Right renal cortex interstitium (tissue), 3 donors: ENCODE data around the gene CPT1C. TPM values are rescaled to one million over a fixed set of nuclear protein-coding genes. Genes with fewer than 3 reads are reported as not detected.

ENCODE experiments used
- DNase-seq, 3 donors: peaks; one replicate each; pipeline ENCODE4 v3.0.0-alpha.2; 2013; ENCODE audit warnings: low read depth in 3 of 3, low spot score in 2 of 3
- polyA plus RNA-seq, 3 donors: library from polyadenylated mRNA; unstranded; fragments of 120-200 nt; gene quantifications; one replicate each; pipeline ENCODE4 v1.2.1, GENCODE V29; 2013; ENCODE audit not compliant: insufficient read length in 3 of 3

The CPT1C gene
- polyA plus RNA-seq, 3 donors: 8.0 to 10.9 (median 9.0) TPM

DNA sequence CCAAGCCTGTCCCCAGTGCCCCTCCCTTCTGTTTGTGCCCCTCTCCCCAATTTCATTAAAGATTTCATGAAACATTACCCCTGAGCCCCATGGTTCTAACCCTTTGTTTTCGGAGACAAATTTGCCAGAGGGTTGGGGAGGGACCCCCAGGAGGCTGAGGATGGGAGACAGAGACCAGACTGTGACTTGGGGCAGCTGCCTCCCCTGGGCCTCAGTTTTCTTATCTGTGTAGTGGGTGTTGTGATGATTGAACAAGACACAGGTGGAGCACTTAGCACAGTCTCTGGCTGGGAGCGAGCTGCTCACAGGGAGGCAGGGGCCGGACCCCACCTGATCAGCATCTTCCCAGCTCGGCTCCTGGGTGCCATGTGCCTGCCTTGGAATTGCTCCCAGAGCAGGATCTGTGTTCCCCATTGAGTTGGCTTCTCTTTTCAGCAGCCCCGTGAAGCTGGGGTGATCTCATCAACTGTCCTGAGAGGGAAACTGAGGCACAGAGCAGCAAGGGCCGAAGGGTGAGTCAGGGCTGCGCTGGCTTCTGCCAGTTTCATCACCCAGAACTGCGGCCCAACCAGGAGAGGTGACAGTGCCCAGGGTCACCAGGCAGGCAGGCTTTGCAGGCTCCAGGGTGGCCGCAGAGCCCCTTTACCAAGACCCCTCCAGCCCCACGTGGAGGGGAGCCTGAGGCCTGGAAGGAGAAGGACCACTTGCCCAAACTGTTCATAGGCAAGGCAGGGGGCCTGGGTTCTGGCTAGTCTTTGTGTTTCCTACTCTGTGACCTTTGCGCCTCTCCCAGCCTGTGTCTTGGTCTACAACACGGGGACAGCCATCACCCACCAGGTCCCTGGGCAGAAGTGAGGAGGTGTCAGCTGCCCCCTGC is 32.1 kb upstream of the CPT1C start:
- DNase-seq: no peak

DNA sequence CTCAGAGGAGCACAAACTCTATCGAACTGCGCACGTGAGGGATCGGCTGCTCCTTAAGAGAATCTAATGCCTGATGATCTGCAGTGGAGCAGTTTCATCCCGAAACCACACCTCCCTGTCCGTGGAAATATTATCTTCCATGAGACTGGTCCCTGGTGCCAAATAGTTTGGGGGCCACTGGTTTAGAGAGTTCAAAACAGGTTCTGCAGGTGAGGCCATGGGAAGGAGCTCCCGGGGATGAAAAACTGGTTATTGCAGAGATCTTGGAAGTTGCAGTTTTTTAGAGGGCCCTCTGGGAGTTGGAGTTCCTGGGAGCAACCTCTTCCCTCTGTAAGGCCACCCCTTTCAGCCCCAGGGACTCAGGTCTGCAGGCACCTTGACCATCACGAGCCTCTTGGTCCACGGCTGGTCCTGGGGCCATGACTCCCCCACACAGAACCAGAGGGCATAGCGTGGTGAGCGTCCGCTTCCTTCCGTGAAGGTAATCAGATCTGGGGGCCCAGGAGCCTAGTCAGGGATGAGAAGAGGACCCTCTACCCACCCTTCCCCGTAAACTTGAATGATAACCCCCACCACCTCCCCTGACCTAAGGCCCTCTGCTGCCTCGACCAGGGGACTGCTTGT is 30.5 kb upstream of the CPT1C start:
- no peak for DNase-seq

DNA sequence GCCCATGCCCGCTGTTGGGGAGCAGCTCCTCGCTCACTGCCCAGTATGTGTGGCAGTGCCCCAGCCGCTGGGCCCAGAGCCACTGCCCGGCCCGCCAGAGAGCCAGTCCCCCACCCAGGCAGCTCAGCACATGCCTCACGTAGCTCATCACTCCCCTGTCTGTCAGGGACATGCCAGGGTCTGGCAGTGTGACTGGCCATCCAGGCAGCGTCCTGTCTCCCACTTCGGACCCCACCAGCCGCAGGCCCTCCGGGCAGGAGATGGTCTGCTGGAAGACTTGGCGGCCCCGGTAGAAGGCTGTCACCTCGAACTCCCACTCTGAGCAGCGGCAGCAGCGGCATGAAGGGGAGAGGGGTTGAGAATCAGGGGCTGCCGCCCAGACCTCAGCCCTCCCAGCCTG is 28.9 kb upstream of the CPT1C start:
- DNase-seq: no peak

DNA sequence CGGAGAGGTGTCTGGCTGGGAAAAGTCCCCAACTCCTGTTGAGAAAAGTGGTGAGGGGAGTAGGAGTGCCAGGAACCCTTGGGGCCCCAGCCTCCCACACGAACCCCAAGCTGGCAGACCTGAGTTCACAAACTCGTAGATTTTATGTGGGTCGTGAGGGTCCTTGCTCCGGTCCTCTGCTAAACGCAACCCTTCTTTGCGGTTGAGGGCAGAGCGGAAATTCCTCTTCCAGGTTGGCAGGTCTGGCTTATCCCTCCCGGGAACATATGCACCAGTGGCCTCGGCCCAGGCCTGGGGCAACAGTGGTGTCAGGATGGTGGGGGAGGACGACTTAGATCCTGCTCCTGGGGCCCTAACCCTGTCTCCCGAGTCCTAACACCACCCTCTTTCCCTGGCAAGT is 27.7 kb upstream of the CPT1C start:
- DNase-seq: no peak

DNA sequence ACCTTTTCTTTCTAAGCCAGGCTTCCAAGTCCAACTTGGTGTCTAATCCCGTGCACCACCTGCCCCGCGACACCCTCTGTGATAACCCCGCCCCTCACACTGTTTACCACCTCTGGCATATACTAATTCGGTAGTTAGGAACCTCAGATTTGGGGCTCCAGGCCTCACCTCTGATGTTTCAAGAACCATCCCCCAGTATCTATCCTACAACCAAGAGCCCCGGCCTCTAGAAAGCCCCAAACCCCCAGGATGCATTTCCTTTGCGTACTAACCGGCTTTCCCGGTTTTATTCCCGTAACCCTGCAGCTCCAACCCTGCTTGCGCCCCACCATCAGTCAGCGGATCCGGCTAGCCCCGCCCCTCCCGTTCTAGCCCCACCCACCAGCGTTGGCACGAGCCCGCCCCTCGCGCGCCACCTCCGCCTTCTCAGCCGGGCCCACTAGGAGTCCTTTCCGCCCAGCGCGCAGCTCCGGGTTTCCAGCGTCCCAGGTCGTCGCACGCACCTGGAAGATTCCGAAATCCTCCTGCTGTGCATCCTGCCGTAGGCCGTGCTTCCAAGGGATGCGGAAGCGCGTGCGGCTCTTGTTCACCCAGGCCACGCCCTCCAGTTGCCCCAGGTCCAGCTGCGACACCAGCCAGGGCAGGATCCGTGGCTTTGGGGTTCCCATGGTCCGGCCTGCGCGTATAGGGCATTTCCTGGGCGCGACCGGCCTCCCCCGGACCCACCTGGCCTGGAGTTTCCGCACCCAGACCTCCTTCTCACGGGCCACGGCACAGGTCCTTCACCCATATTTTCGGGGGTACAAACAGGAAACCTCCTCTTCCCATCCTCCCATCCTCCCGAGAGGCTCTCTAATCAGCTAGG is 26.5 kb upstream of the CPT1C start:
- DNase-seq: peak in 1 of 3 donors; percentile 66

DNA sequence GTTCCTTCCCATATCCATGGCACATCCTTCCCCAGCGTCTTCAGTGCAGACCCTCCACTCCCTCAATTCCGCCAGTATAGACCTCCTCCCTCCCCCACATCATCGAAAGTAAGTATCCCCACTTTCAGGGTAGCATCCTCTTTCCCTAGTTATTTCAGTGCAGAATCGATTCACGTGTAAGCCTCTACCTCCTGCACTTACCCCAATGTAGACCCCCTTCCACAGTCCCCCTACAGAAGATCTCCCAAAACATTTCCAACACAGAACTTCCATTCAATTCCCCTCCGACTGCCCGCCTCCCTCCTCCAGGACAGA is 25.9 kb upstream of the CPT1C start:
- DNase-seq: no peak

DNA sequence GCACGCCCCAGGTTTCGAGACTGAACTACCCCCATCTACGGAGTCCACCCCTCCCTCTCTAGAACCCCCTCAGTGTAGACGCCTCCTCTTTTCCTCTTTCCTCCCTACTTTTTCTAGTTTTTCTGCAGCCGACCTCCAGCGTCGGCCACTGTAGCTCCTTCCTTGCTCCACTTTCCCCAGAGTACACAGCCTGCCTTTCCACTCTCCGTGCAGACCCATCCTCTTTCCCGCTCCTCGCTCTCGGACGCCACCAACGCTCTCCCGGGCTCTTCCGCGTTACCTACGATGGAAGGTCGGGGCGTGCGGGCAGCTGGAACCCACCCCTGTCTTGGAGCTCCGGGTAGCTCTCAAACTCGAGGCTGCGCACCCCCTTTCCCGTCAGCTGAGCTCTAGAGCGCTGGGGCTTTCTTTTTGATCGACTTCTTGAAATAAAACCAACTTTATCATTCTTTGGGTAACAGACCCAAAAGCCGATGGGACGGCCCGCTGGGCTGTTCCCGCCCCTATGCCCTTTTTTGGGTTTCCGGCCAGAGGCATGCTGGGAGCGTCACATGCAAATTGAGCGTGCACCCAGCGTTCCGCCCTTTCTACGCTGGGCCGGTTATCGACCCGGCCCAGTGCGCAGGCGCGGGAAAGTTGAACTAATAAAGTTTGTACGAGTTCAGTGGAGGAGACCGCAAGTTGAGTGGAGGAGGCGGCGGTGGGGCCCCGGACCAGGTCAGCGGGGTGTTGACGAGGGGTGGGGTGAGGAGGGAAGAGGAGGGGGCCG is 25.4 kb upstream of the CPT1C start, which contains the start of the genes BCL2L12 and IRF3:
Gene BCL2L12, plus strand, starts transcription at position 583 of the 769 bp plus-strand sequence. CDS start 760 bp downstream, outside the sequence.
Gene IRF3, minus strand, starts transcription at position 507 of the 769 bp plus-strand sequence. CDS start 1,019 bp downstream, outside the sequence.
- peak in 2 of 3 donors; percentile 95 for DNase-seq

DNA sequence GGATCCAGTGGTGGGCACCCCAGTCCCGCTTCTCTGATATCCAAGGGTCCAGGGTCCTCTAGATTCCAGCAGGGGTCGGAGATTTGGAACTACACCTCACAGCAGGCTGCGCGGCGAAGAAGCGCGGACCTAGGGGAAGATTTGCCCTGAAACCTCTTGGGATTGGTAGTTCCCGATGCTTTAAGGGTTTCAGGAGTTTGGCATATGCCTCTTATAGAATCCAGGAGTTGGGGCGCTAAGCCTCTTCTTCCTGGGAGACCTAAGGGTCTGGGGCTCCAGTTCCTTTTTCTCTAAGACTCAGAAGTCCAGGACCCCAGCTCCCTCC is 24.8 kb upstream of the CPT1C start:
- DNase-seq: no peak

DNA sequence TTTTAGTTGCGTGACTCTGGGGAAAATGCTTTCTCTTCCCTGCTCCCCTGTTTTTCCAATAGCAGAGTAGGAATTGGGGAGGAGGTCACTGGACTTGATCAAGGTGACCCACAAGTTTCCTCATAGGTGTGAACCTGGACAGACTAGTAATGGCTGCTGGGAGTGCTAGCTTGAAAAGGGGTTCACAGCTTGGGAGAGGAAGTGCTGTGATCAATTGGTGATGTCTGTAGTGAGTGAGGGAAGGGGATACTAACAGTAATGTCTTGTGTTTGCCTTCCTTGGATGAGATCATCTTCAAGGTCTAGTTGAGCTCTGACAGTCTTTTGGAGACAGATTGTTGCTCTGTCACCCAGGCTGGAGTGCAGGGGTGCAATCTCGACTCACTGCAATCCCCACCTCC is 23.4 kb upstream of the CPT1C start:
- no peak for DNase-seq

DNA sequence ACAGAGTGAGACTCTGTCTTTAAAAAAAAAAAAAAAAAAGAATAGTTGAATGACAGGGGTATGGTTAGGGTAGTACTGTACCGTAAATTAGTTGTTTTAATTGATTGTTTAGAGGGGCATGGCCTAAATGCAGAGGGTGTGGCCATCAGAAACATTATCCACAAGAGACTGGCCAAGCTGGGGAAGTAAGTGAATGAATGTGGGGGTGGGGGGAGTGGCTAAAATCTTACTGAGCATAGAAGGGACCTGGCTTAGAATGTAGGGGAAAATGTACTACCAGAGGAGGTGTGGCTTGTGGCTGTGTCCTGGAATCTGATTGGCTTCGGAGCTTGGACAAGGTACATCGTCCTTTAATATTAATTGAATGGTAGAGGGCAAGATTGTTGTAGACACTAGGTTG is 21.4 kb upstream of the CPT1C start:
- DNase-seq: no peak

DNA sequence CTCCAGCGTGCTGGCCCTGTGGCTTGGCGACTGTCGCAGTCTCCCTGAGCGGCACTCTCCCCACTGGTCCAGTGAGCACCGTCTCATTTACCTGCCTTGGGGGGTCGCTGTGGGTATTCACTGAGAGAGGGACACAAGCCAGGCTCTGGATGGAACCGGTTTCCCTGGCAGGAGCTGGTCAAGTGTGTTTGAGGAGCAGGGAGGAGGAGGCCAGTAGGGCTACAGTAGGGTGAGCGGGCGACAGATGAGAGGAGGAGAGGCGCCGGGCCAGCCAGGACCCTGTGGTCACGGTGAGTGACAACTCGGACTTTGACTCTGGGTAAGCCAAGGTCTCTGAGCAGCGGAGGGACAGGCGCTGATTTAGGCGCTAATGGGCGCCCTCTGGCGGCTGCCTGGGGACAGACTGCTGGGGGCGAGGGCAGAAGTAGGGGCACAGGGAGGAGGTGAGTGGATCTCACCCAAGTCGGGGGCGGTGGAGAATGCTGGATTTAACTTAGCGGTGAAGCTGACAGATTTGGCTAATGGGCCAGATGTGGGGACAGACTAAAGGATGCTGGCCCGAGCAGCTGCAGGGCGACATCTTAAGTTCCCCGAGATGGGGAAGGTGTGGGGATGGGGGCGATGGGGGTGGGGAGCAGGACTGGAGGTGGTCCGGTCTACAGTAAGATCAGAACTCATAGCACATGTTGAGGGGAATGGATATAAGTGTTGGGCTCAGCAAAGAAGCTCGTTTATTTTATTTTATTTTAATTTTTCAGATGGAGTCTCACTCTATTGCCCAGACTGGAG is 18.6 kb upstream of the CPT1C start:
- DNase-seq: no peak

DNA sequence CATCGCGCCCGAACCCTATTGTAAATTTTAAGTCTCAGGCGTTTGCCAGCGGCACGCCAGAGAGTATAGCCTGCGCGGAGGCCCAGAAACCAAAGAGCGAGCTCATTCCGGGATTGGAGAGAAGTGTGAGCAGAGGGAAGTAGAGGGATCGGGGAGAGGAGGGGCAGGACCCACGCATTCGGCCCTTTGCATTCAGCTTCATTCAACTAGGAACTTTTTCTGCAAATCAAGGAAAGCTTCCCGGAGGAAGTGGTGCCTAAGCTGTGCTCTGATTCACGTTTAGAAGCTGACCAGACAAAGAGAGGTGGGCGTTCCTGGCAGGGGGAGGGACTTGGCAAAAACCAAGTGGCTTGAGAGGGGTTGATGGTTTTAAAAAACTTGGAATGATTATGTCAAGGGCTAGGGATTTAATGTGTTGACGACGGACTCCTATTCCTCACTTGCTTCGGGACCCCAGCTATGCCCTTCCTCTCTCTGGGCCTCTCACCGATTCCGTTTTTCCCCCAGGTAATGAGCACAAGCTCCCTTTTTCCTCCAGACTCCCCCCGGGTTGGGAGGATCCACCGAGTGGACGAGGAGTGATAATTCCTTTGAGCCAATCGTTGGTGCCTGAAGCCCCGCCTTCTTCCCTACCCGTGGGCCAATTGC is 14.7 kb upstream of the CPT1C start:
- DNase-seq: no peak

DNA sequence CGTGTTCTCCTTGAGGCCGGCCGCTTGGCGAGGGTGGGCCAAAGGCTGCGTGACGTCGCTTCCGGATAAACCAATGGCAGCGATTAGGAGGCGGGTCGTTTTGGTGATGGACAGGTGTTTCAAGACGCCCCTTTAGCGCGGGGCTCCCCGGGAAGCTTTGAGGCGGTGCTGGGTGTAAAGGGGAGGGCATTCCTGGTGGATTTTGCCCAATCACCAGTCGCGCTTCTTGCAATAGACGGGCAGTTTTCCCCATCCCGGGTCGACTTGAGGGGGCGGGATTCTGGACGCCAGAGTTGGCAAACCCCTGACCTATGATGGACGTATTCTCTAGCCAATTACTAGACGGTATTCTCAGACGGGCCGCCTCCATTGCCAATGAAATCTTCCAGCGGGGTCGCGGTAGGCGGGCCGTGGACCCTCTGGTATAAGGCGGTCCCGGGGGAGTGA is 14.1 kb upstream of the CPT1C start:
- peak; percentile 100 for DNase-seq

DNA sequence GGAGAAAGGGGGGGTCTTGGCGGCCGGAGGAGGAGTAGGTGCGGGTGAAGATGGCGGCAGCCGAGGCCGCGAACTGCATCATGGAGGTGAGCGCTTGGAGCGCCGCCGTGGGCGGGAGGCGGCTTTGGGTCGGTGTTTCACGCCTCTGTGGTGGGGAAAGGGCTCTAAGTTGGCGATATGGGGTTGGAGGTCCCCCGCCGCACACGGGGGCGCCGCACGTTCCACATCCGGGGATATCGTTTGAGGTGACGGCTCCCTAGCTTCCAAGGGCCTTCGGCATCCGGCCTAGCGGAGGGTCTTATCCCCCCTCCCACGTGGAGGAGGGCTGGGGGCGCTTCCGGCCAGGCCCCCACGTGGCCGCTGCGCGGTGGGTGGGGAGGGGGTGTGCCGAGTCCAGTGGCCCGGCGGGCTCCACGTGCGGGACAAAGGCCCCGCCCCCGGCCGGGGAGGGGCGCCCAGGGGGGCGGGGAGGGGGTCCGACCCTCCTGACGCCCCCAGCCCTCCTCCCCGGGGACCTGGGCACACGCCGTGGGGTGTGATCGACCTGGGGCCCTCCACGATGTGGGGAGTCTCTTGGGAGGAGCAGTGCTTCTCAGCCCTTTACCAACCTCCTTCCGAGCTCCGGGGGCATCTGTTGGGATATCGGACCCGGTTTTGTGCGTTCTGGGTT is 13.6 kb upstream of the CPT1C start, which contains the start of gene PRMT1:
Gene PRMT1, plus strand, starts transcription at position 41 of the 670 bp plus-strand sequence. Its CDS starts 10 bp downstream, at position 51.
- DNase-seq: no peak

DNA sequence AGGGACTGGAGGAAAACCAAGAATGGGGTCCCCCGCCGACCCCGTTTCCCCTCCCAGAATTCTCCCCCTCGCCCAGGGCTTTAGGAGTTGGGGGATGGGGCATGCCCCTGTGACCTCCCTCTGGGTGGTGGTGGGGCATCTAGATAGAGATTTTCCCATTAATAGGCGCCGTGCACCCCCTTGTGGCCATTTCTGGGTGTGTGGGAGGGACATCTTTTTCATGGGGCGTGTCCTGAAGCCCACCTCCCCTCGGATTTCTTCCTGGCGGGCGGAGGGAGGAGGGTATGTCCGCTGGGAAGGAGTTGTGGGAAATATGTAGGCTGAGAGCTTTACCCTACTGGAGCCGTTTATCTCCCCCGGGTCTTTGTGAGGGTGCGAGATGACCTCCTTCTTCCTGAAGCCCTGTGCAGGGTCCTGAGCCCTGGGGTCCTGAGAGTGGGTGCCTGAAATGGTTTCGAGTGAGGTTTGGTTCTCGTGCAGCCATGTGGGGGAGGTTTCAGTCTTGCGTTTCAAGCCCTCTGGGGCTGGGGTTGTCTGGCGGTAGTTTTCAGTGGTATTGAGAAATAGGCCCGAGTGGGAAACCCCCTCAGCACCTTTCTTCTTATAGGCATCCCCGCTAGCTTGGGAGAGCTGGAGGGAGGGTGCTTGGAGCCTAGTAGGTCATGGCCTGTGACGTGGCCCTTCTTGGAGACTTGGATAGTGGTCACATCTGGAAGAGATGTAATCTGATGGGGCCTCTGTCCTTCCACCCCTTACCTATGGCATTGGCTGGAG is 12.8 kb upstream of the CPT1C start:
- DNase-seq: peak; percentile 75 to 80 (median 80)

DNA sequence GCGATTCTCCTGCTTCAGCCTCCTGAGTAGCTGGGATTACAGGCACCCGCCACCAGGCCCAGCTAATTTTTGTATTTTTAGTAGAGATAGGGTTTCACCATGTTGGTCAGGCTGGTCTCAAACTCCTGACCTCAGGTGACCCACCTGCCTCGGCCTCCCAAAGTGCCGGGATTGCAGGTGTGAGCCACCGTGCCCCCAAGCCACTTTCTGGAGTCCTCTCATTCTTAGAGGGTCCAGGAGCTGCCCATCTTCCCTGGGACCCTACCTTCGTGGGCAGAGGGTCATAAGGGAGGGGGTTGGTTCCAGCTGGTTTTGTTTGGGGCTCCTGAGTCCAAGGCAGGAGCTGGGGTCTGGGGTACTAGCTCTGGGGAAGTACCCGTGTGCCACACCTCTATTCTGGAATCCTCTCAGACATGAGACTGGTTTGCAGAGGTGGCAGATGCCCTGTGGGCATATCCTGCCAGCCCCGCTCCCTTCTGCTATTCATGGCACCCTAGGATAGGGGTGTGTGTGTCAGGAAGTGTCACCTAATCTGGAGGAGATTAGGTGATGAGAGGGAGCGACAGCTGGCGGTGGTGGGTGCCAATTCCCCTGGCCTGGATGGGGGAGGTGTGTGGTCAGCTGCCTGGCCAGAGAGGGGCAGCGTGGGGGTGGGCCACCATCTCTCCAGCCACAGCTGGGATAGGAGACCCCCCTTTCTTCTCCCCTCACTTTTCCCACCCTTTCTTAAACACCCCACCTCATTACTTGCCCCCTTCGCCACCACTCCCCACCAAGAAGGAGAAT is 11.7 kb upstream of the CPT1C start:
- no peak for DNase-seq
